GM12864 (cell line): Measurements from ENCODE around the gene S1PR4.

Experiments used
- DNase-seq: peaks from one replicate; pipeline ENCODE4 v3.0.0-alpha.2; 2011; ENCODE audit warnings: low read depth
- H3K4me3 ChIP-seq: 2 replicates; pipeline ENCODE4 v1.5.1; 2011; ENCODE audit warnings: mild to moderate bottlenecking, low read depth, low read length, control low read depth
- CTCF ChIP-seq: IDR thresholded peaks from 2 replicates; pipeline ENCODE4 v1.5.1; 2011; ENCODE audit warnings: low read depth, mild to moderate bottlenecking, moderate library complexity, low read length, control low read depth, inconsistent platforms; ENCODE audit errors: missing control alignments

Gene S1PR4

GRCh38 chr19:3175781-3176714, 2.5 kb upstream of the S1PR4 start:
- peak overlapping the region; percentile 14; the same call in 1 of the 2 replicates for H3K4me3 ChIP-seq
- TF ChIP-seq CTCF: no peak
- no peak for DNase-seq

GRCh38 chr19:3176715-3177501, 1.7 kb upstream of the S1PR4 start:
- no peak for DNase-seq
- H3K4me3 ChIP-seq: peak overlapping the region; percentile 14; the same call in 1 of the 2 replicates
- TF ChIP-seq CTCF: no peak

- TF ChIP-seq CTCF: no peak
- peak overlapping the region; percentile 74 for H3K4me3 ChIP-seq
- no peak for DNase-seq
Observed at GRCh38 chr19:3178973-3179738, 587 bp downstream of the S1PR4 start.

- H3K4me3 ChIP-seq: peak overlapping the region; percentile 74
- TF ChIP-seq CTCF: no peak
- DNase-seq: no peak
Observed at GRCh38 chr19:3179739-3180293, 1.2 kb downstream of the S1PR4 start.

- no peak overlapping the region for H3K4me3 ChIP-seq
- DNase-seq: no peak
- TF ChIP-seq CTCF: no peak
Observed at GRCh38 chr19:3183721-3184641, 5.4 kb downstream of the S1PR4 start.
